Measurements from ENCODE around the gene AUNIP.

DNA sequence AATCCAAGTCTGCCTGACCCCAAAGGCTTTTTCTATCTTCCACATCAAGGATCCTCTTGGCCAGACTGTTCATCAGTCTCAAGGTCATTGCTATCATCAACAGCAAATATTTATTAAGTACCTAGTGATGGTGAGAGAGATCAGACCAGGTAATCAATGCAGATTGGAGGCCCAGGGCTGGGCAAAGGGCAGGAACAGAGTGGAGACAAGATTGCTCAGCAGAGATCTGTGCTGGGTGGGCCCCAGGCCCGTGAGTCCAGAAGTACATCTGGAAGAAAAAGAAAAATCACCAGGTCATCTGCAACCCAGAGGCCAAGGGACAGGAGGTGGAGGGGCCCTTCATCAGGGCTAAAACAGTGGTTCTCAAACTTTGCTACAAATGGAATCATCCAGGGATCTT lies 26.3 kb upstream of the AUNIP start:
- TF ChIP-seq CTCF (IDR thresholded peaks at IDR 0.05; ENCODE audit: low read length) = no peak
- TF ChIP-seq EZH2 (IDR thresholded peaks at IDR 0.05; ENCODE audit: borderline replicate concordance, low read length) = no peak
